NCI-H146 (cell line): ENCODE measurements around the gene RNU1-4.
"Not testable (repeated sequence)": the region's sequence is repeated elsewhere in the genome, so short reads cannot be mapped to it uniquely, and the experiment has no call there.

ENCODE experiments used
- DNase-seq: peaks from one replicate; lab custom pipeline; 2025; lab: John Stamatoyannopoulos, UW

Gene RNU1-4

DNA sequence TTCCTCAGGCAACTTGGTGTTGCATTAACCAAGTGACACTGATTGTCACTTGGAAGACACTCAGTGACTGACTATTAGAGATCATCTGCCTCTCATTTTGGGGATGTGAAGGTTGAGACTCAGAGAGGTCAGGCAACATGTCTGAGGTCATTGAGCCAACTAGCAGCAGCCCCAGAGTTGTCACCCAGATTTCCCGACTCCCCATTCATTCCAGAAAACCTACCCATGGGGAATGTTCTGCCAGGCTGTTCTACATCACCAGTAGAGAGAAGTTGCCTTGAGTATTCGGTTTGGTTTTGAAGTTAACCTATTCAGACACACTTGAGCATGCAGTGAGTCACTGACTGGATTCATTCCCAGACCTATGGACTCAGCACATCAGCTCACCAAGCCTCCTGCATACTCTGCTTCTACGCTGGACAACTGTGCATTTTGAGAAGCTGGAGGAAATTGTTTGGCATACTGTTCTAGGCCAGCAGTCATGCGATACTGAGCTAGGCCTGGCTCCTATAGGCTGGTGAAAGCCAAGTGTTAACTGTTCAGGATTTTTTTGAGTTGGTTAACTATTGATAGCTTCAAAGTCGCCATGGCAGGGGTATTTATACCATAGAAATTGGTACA is 29.9 kb downstream of the RNU1-4 start:
- not testable (repeated sequence) for DNase-seq

DNA sequence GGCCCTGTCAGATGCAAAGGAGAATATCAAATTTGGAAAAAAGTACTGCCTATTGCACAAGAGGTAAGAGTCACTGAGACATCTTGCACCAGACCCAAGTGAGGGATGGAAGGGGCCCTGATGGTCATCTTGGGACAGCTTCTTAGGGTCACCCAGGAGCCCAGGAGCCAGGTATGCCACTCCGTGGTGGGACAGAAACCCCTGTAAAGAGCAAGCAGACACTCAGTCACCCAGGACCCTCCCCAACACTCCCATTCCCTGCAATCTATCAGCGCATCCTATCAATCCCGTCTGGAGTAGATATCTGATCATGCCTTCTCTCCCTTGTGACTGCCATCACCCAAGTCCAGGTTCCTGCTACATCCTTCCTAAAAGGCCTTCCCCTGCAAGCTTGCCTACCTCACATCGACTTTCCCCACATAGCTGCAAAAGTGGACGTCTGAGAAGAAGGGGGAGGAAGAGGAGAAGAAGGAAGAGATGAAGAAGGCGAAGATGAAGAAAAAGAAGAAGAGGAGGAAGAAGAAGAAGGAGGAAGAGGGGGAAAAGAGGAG is 30.7 kb downstream of the RNU1-4 start:
- DNase-seq, result not testable (repeated sequence)

DNA sequence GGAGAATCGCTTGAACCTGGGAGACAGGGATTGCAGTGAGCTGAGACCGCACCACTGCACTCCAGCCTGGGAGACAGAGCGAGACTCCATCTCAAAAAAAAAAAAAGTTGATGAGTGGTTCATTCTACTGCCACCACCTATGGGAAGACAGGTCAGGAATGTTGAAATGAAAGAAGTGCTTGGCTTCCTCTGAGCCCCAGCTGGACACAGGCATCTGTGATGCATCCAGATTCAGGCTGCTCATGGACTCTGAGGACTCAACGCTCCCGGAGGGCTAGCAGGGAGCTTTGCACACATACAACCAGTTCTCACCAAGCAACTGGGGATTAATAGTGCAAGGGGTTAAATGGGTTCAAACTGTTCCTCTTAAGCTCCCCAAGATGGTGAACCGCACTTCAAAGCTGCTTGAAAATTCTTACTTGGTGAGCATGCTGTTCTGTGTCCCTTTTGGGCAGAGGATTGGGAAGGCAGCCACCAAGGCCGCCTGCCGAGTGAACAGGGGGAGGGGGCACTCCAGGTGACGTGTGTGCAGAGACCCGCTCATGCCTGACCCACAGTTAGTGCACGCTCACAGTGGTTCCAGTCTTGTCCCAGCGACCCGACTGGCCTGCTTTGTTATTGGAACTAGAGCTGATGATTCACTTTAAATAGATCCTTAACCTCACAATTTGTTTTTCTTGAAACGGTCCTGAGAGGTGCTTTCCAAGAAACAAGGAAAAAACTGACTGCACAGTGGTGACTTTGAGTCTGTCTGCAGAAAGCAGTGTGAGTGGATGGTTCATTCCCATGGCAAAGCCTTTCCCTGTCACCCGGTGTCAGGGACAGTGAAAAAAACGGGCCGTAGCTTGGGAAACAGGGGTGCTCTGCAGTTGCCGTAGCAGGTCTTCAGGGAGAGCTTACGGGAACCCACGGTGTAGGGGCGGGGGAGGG is 32.2 kb downstream of the RNU1-4 start:
- not testable (repeated sequence) for DNase-seq

DNA sequence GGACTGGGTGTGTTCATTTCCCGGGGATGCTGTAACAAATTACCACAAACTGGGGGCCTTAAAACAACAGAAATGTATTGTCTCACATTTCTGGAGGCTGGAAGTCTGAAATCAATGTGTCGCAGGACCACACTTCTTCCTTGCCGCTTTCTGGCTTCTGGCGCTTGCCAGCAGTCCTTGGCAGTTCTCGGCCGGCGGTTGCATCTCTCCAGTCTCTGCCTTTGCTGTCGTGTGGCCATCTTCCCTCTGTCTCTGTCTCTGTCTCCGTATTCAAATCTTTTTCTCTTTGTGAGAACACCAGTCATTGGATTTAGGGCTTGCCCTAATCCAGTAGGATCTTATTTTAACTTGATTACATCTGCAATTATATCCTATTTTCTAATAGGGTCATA is 32.9 kb downstream of the RNU1-4 start:
- DNase-seq, result not testable (repeated sequence)

DNA sequence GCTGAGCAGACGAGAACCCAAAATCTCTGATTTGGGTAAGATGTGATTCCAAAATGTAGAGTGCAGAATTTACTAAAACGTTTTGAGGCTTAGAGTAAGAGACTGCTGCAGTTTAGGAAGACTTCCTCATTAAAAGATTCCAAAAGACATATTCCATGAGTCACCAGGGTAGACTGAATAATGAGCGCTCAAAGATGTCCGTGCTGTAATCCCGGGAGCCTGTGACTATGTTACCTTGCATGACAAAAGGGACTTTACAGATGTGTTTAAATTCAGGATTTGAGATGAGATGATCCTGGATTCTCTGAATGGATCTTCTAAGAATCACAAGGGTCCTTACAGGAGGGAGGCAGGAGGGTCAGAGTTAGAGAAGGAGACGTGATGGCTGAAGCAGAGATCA is 33.4 kb downstream of the RNU1-4 start:
- not testable (repeated sequence) for DNase-seq

DNA sequence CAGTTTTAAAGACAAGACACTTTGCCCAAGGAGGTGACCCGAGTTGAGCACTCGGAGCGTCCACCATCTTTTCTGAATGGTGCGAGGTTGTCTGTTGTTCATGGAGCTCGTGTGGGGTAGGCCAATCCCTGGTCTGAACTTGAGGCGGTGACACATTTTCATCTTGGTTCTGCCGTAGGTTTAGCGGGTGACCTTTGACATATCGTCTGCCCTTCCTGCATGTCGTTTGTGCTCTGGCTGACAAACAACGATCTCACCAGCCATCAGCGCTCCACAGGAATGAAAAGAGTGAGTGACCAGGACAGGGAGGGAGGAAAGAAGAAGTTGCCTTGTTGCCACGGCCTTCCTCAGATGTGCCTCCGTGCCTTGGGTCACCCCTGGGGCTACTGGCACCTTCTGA is 34.5 kb downstream of the RNU1-4 start:
- DNase-seq, result not testable (repeated sequence)

DNA sequence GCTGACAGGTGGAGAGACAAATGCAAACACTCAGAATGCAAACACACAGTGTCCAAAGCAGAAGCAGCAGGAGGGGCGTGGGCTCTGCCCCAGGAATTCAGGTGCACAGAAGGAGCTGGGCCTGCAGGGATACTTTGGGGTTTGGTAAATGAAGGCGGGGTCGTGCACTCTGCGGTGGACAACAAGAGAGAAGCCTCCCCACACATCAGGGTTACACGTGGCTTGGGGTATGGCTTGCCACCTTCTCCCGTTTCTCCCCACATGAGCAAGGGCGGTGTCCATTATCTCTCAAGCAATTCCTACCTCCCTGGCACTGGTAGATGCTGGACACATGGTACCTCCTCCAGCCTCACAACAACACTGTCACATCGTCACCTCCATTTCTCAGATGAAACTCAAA is 35.0 kb downstream of the RNU1-4 start:
- DNase-seq, result not testable (repeated sequence)

DNA sequence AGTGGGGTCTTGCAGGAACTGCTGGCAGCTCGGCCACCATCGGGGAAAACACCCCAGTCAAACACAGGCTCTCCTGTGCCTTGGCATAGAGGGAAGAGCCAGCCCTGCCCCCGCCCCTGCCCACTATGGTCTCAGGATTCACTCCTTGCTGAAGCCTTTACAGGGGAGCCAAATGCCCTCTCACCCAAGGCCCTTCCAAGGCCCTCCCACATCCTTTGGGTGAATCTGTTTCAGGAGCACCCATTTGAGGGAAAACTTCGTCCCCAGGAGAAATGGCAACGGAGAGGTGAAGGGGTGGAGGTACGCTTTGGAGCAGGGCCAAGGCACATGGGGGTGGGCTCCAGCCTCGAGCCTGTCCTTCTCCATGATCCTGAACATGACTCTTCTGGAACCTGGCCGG is 35.9 kb downstream of the RNU1-4 start:
- not testable (repeated sequence) for DNase-seq

DNA sequence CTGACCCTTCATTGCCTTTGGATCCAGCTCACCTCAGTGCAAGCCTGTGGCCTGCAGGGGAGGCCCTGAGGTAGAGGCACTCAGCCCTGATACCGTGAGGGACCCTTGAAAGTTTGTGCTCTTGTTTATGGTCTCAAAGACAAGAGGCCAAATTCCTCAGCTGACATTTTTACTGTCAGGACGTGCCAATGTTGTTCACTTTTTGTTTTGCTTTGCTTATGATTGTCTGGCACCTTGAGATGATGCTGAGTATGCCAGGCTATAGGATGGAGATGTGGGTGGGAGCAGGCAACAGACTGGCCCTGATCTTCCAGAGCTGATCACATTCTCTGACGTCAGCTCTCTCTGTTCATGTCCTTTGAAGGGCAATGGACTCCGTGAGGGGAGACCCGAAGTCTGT is 36.5 kb downstream of the RNU1-4 start:
- DNase-seq, result not testable (repeated sequence)

DNA sequence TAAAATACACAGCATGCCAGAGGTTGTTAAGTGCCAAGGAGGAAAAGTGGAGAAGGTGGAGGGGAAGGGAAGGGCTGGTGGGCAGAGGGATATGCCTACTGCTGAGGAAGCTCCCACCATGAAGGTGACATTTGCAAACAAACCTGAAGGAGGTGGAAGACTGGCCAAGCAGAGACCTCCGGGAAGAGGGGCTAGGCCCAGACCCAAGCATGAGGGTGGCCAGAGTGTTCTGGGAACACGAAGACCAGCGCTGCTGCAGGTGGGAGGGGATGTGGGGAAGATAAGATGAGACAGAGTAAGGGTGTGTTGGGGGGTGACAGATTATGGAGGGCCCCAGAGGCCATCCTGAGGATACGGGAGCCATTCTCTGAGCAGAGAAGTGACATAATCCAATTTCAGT is 37.5 kb downstream of the RNU1-4 start:
- not testable (repeated sequence) for DNase-seq

DNA sequence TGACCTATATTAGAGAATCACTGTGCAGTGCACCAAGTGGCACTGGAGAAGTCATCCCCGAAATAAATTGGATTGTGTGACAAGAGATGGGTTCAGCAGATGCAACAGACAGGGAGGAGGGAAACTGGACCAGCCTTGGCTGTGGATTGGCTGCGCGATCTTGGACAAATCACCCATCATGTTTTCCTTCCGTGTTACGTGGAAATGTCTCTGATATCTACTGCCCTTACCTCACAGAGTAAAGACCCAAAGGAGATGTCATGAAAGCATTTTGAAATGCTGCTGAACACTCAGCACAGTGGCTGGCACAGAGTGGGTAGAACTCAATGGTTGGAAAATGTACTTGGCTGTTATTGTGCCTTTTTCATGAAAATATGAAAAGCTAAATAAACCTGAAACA is 39.2 kb downstream of the RNU1-4 start:
- DNase-seq, result not testable (repeated sequence)

DNA sequence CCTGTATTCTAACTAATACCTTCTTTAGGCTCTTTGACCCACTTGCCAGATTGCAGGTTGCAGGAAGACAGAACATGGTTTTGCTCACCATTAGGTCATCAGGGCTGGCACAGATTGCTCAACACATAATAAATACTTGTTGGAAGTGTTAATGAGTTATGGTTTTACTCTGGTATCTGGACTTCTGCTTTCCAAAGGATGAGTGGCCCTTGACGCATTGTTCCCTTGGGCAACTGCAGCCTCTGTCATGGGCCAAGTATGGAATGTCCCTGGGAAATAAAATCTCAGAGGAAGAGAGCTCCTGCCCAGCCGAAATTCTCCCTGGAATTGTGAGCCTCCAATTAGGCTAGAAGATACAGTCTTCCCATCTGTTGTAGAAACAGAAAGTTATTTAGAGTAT is 40.7 kb downstream of the RNU1-4 start:
- not testable (repeated sequence) for DNase-seq

DNA sequence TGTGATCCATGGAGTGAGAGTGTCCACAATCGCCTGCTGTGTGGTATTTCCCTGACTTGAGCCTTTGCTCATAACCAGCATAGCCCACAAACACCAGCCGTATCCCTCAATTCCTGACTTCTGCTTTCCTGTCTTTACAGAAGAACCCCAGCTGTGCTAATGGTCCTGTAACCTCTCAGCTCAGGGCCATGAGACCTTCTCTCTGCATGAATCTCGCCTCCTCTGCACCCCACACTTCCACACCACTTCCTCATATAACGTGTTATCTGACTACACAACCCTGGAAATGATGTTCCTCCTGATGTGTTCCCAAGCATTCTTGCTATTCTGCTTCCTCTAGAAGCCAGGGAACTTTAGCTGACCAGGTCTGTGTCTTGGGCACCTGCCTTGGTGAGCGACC is 41.3 kb downstream of the RNU1-4 start:
- DNase-seq, result not testable (repeated sequence)

DNA sequence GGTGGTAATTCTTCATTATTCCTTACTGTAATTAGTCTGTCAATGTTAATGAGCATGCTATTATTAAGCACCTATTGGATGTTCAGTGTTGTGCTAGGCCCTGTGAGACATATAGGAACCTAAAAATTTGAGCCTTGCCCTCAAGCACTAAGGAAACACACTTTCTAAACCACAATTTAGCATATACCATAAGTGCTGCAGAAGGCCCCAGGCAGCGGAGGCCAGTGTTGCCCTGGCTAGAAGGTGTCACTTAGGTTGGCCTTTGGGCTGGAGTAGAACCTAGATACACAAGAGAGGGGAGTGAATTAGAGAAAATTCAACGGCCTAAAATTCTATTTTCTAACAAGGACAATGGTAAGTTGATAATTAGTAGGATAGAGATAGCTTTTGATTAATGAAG is 44.6 kb downstream of the RNU1-4 start:
- not testable (repeated sequence) for DNase-seq

DNA sequence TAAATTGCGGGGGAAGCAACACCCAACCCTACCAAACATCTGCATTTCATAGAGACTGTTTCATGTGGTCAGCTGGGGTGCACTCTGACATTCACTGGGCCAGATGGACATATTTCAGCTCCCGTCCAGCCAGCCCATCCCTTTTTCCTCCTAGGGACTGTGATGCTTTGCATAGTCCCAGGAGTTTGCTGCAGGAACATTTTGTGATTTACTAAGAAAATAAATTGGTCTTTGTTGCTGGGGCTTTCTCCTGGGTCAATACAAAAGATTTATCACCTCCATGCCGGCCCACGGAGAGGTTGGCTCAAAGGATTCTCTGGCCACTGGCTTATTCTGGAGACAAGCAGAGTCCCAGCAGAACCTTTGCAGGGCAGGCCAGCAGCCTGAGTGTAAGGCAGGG is 46.0 kb downstream of the RNU1-4 start:
- not testable (repeated sequence) for DNase-seq

DNA sequence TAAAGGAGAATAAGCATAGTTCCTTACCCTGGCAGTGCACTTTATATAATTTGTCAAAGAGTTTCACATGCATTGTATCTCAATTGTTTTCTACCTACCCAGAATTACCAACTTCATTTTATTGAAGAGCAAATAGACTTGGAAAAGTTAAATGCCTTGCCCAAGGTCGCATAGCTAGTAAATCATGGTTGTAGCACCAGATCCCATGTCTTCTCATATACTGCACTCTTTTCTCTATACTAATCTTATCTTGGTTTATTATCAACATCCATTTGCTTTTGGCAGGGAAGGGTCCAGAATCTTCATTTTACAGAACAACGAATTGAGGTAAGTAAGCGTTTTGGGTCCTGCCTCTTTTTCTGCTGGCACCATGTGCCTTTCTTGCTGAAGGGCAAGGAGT is 46.9 kb downstream of the RNU1-4 start:
- DNase-seq, result not testable (repeated sequence)

DNA sequence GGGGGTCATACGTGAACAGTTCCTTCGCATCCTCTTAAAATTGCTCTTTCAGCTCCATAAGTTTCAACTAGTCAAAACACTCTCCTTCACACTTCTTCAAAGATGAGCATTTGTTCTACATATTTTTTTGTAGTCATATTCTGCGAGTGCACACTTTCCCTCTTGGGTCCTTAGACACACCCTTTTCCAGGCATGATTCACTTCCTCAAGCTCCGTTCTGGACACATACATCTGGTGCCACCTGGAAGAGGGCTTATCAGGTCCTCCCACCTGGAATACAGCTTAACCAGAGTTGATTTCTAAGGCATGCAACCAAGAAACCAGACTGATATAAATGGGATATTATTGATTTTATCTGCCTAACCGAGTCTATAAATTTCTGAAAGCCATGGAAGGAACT is 47.4 kb downstream of the RNU1-4 start:
- not testable (repeated sequence) for DNase-seq
